Psoas muscle (tissue), 8 donors: ENCODE results near the gene RAG1. TPM values are rescaled to one million over a fixed set of nuclear protein-coding genes. Genes with fewer than 3 reads are reported as not detected.
"Not testable (repeated sequence)": the region's sequence is repeated elsewhere in the genome, so short reads cannot be mapped to it uniquely, and the experiment has no call there.

Experiments
- ATAC-seq, 4 donors: fragments of 200-7000 bp; cut with Tn5 transposase; one replicate each; pipeline ENCODE4 v1.9.1; 2020; ENCODE audit warnings: moderate library complexity in 3 of 4, mild to moderate bottlenecking in 2 of 4
- DNase-seq, 2 donors: peaks; one replicate each; pipeline ENCODE4 v3.0.0-alpha.2; 2020
- H3K27ac ChIP-seq: fragments of 200-600 bp; one replicate; pipeline ENCODE4 v1.8.0; 2022
- H3K27me3 ChIP-seq, 3 donors: fragments of 200-600 bp in 1 of 3; one replicate each; pipeline versions ENCODE4 v1.6.1 to v1.8.0; 2013 to 2022; ENCODE audit warnings: low read length in 2 of 3, mild to moderate bottlenecking in 2 of 3, moderate library complexity in 1 of 3; ENCODE audit not compliant: insufficient read depth in 3 of 3
- H3K36me3 ChIP-seq, 2 donors: fragments of 200-600 bp in 1 of 2; one replicate each; pipeline versions ENCODE4 v1.6.1 to v1.8.0; 2013 to 2022; ENCODE audit warnings: low read depth in 1 of 2, mild to moderate bottlenecking in 1 of 2, moderate library complexity in 1 of 2; ENCODE audit not compliant: insufficient read depth in 1 of 2
- H3K4me1 ChIP-seq: fragments of 200-600 bp; one replicate; pipeline ENCODE4 v1.8.0; 2022
- H3K4me3 ChIP-seq: fragments of 200-600 bp; one replicate; pipeline ENCODE4 v1.8.0; 2022; ENCODE audit warnings: mild to moderate bottlenecking
- H3K9me3 ChIP-seq: fragments of 200-600 bp; one replicate; pipeline ENCODE4 v1.8.0; 2022
- WGBS, 3 donors: extraction: QIAGEN DNeasy Blood & Tissue Kit; methylation state at CpG; one replicate each; pipeline versions ENCODE4 v1.1.6 to v1.1.7; 2013; 5-methylcytosine and 5-hydroxymethylcytosine counted together
- intact Hi-C, 2 donors: fragments of 100-400 bp; cut with DNase I; formaldehyde crosslinking; loops; one replicate each; pipeline versions ENCODE4 v1.11.0 to v1.14.2; 2022
- polyA plus RNA-seq, 3 donors: library from polyadenylated mRNA; stranded (reverse); fragments of 200-250 nt; gene quantifications; one replicate each; pipeline ENCODE4 v1.2.3, GENCODE V29; 2013
- total RNA-seq, 4 donors: library from RNA; stranded (reverse); fragmentation: NEBNext Ultra II Directional in 2 of 4; extraction: Animal tissue kit (Norgen Biotek cat#: 25700) in 2 of 4; gene quantifications; one replicate each; pipeline versions ENCODE4 v1.2.1 to v1.2.4, GENCODE V29; 2021 to 2023
- TF ChIP-seq, protein P1 (sequence below): fragments of 200-600 bp; IDR thresholded peaks from one replicate; pipeline ENCODE4 v1.8.0; 2022; ENCODE audit warnings: antibody characterized with exemption
- donor health status: healthy with polysubstance abuse.
- donor health status: DM: no; HTN: no; CAD: no; lungs with moderate emphysema.
- donor health status: Bipolar disorder and iron deficiency.
- donor health status: healthy.
- donor health status: DM: yes; HTN: yes; CAD: no.
- donor health status: DM: no; HTN: no; CAD: no.
- donor health status: DM: no; HTN: no; CAD: no.
- donor health status: DM: yes; HTN: yes; CAD: no.

The RAG1 gene
- total and polyA plus RNA-seq, 7 donors = 0.04 to 1.7 (median 0.44) TPM

- H3K4me1 ChIP-seq = no peaks in the 10 kb centered on the region
- H3K36me3 ChIP-seq = no peaks in the 10 kb centered on the region
- intact Hi-C loops = no loop called here
- DNase-seq = peak in 1 of 2 donors; percentile 14
- no peaks in the 10 kb centered on the region for H3K27me3 ChIP-seq
- H3K27ac ChIP-seq = no peak overlapping the region
- 11 to 16% (median 14%) methylated on average over 6 of the region's 6 CpGs for WGBS, 3 donors
- ATAC-seq = peak; percentile 76 to 97 (median 90)
- H3K4me3 ChIP-seq = no peak overlapping the region
- H3K9me3 ChIP-seq = no peaks in the 10 kb centered on the region
- TF ChIP-seq, protein P1, sequence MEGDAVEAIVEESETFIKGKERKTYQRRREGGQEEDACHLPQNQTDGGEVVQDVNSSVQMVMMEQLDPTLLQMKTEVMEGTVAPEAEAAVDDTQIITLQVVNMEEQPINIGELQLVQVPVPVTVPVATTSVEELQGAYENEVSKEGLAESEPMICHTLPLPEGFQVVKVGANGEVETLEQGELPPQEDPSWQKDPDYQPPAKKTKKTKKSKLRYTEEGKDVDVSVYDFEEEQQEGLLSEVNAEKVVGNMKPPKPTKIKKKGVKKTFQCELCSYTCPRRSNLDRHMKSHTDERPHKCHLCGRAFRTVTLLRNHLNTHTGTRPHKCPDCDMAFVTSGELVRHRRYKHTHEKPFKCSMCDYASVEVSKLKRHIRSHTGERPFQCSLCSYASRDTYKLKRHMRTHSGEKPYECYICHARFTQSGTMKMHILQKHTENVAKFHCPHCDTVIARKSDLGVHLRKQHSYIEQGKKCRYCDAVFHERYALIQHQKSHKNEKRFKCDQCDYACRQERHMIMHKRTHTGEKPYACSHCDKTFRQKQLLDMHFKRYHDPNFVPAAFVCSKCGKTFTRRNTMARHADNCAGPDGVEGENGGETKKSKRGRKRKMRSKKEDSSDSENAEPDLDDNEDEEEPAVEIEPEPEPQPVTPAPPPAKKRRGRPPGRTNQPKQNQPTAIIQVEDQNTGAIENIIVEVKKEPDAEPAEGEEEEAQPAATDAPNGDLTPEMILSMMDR = peak; percentile 38
Observed at GRCh38 chr11:36540998-36541397, 26.8 kb upstream of the RAG1 start.

GRCh38 chr11:36550385-36551115 lies 17.3 kb upstream of the RAG1 start:
- H3K4me3 ChIP-seq = no peak overlapping the region
- H3K27ac ChIP-seq = no peak overlapping the region
- no peaks in the 10 kb centered on the region for H3K27me3 ChIP-seq
- H3K9me3 ChIP-seq = no peaks in the 10 kb centered on the region
- WGBS, 3 donors = 39 to 43% (median 40%) methylated on average over 1 of the region's 1 CpG
- ATAC-seq (no peak), DNase-seq (no peak)
- TF ChIP-seq, protein P1 = no peak
- no peaks in the 10 kb centered on the region for H3K4me1 ChIP-seq
- intact Hi-C loops = no loop called here
- no peaks in the 10 kb centered on the region for H3K36me3 ChIP-seq

DNA sequence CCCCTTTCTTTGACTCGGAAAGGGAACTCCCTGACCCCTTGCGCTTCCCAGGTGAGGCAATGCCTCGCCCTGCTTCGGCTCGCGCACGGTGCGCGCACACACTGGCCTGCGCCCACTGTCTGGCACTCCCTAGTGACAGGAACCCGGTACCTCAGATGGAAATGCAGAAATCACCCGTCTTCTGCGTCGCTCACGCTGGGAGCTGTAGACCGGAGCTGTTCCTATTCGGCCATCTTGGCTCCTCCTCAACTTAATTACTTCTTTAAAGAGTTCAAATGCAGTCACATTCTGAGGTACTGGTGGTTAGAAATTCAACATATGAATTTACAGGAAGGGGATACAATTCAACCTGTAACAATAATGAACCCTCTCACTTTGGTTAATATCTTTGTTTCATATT lies 10.4 kb upstream of the RAG1 start:
- ATAC-seq, H3K36me3 ChIP-seq, H3K9me3 ChIP-seq, DNase-seq, H3K4me3 ChIP-seq, H3K27ac ChIP-seq, intact Hi-C loops, H3K27me3 ChIP-seq, H3K4me1 ChIP-seq: not testable (repeated sequence)
- 94 to 98% (median 95%) methylated on average over 8 to 14 of the region's 17 CpGs for WGBS, 3 donors

- TF ChIP-seq, protein P1 = no peak
- DNase-seq (no peak), ATAC-seq (no peak)
- Histone ChIP-seq H3K4me3 (no peak overlapping the region), H3K4me1 (no peaks in the 10 kb centered on the region), H3K27ac (no peak overlapping the region), H3K9me3 (no peaks in the 10 kb centered on the region), H3K36me3 (no peaks in the 10 kb centered on the region), H3K27me3 (no peaks in the 10 kb centered on the region)
- intact Hi-C loops = no loop called here
Observed at GRCh38 chr11:36557991-36558390, 9.8 kb upstream of the RAG1 start.

- DNase-seq (no peak), ATAC-seq (no peak)
- Histone ChIP-seq H3K27me3 (no peaks in the 10 kb centered on the region), H3K36me3 (no peaks in the 10 kb centered on the region), H3K4me1 (no peaks in the 10 kb centered on the region), H3K4me3 (no peak overlapping the region), H3K27ac (no peak overlapping the region), H3K9me3 (no peaks in the 10 kb centered on the region)
- TF ChIP-seq, protein P1 = no peak
- intact Hi-C loops = no loop called here
- 70 to 80% (median 77%) methylated on average over 4 of the region's 4 CpGs for WGBS, 3 donors
Observed at GRCh38 chr11:36558571-36559413, 9.0 kb upstream of the RAG1 start.
